K562 (cell line): ENCODE measurements around the gene PBXIP1.

Experiments
- ARID2 ChIP-seq: fragments of 450-650 bp; IDR thresholded peaks from 2 replicates; pipeline ENCODE4 v1.6.1; 2017; ENCODE audit warnings: antibody characterized with exemption, mild to moderate bottlenecking
- BCL6 ChIP-seq: fragments of 250-450 bp; sonication (Bioruptor Pico); IDR thresholded peaks from 2 replicates; pipeline ENCODE4 v1.4.0; 2020
- CBX5 ChIP-seq: IDR thresholded peaks from 2 replicates; pipeline ENCODE4 v1.6.1; 2014; ENCODE audit warnings: low read depth, borderline replicate concordance
- CBX8 ChIP-seq: fragments of 200-600 bp; sonication (generic); IDR thresholded peaks from 2 replicates; pipeline ENCODE4 v1.6.1; 2012; ENCODE audit warnings: borderline replicate concordance, mixed run types, low read depth, mild to moderate bottlenecking, moderate library complexity, mixed read lengths, low read length, control low read depth, inconsistent platforms; ENCODE audit not compliant: poor library complexity, severe bottlenecking; ENCODE audit errors: extremely low read depth
- CHD2 ChIP-seq: IDR thresholded peaks from 2 replicates; pipeline ENCODE4 v1.6.1; 2011; ENCODE audit warnings: low read depth, low read length
- EZH2 ChIP-seq: IDR thresholded peaks from 2 replicates; pipeline ENCODE4 v1.6.1; 2012; ENCODE audit warnings: low read depth, mild to moderate bottlenecking, inconsistent platforms, low read length, borderline replicate concordance
- POLR2AphosphoS5 ChIP-seq: IDR thresholded peaks from 2 replicates; pipeline ENCODE4 v1.6.1; 2011; ENCODE audit warnings: mild to moderate bottlenecking, low read depth, low read length, moderate library complexity; ENCODE audit not compliant: control insufficient read depth, insufficient read depth
- RCOR1 ChIP-seq, 2 experiments: IDR thresholded peaks; 2 replicates each; pipeline ENCODE4 v1.6.1; 2012; ENCODE audit warnings: low read depth in 2 of 2, low read length in 2 of 2, borderline replicate concordance in 1 of 2, improper control_type of control experiment in 1 of 2
- SMARCA4 ChIP-seq: fragments of 450-650 bp; IDR thresholded peaks from 2 replicates; pipeline ENCODE4 v1.6.1; 2016
- TBL1XR1 ChIP-seq, 2 experiments: IDR thresholded peaks; 2 replicates each; pipeline ENCODE4 v1.6.1; 2012; ENCODE audit warnings: improper control_type of control experiment in 2 of 2, low read length in 2 of 2, mild to moderate bottlenecking in 1 of 2
- TCF7L2 ChIP-seq: fragments of 150-350 bp; IDR thresholded peaks from 2 replicates; pipeline ENCODE4 v1.6.1; 2016; ENCODE audit warnings: low read depth, mild to moderate bottlenecking, low read length, moderate library complexity
- ZC3H11A ChIP-seq: IDR thresholded peaks from 2 replicates; pipeline ENCODE4 v1.6.1; 2012; ENCODE audit warnings: low read depth, low read length, improper control_type of control experiment
- ZC3H4 ChIP-seq: sonication (generic); formaldehyde crosslinking; IDR thresholded peaks from 2 replicates; pipeline ENCODE4 v1.9.0; 2021; ENCODE audit warnings: missing genetic modification reagents, borderline replicate concordance
- ZNF274 ChIP-seq: IDR thresholded peaks from 2 replicates; pipeline ENCODE4 v1.6.1; 2011; ENCODE audit warnings: low read depth, mild to moderate bottlenecking, low read length, moderate library complexity, borderline replicate concordance

DNA sequence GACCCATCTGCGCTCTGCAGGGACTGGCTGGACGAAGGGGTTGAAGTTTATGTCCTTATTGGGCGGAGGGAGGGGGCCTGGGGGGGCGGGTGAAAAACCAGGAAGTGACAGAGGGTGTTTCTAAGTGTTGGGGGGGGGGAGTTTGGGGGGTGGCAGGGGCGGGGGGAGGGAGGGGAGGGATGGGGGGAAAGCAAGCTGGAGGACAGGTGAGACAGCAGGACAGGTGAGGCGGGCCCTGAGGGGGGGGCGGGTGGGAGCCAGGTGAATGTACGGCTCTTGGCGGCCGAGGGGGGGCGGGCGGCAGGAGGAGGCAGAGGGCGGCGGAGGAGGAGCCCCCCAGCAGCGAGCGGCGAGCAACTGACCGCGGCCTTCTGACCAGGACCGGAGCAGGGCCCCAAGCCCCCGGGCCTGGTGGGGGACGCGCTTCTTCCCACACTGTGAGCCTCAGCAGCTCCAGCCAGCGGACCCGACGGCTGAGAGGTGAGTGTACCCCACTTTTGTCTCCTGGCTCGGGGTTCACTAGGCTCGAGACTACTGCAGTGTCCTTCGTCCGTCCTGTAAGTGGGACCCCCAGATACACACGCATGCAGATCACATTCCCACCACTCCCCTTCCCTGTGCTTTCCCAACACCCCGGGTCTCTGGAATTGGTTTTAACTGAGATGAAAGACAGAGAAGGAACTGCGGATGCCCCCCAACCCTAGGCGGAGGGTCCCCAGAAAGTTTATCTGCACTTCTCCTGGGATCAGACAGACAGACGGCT is 46.7 kb upstream of the PBXIP1 start, which contains the start of gene ZBTB7B:
- TF ChIP-seq SMARCA4 (no peak), EZH2 (no peak), TBL1XR1 (IDR thresholded peaks at IDR 0.05; ENCODE audit: low read length in 2 of 2) (no peak), POLR2AphosphoS5 (no peak), ARID2 (no peak), TCF7L2 (no peak), CBX8 (no peak), CHD2 (no peak), ZC3H4 (CRISPR knock-in tag) (no peak), RCOR1 (IDR thresholded peaks at IDR 0.05; ENCODE audit: borderline replicate concordance in 1 of 2, low read depth in 2 of 2, low read length in 2 of 2) (no peak), CBX5 (no peak), ZC3H11A (no peak), BCL6 (CRISPR knock-in tag) (no peak), ZNF274 (no peak)
